B cell (primary cell): ENCODE data around the gene IPO11.

Experiments used
- CTCF ChIP-seq: fragments of 200-600 bp; IDR thresholded peaks from one replicate; pipeline ENCODE4 v1.8.0; 2022; ENCODE audit warnings: antibody characterized with exemption, mild to moderate bottlenecking
- EZH2 ChIP-seq: IDR thresholded peaks from 2 replicates; pipeline ENCODE4 v1.6.1; 2012; ENCODE audit warnings: borderline replicate concordance, low read depth, mild to moderate bottlenecking, moderate library complexity, low read length; ENCODE audit not compliant: insufficient read depth, poor library complexity, severe bottlenecking

- TF ChIP-seq EZH2 (no peak), CTCF (no peak)
Measured at GRCh38 chr5:62593331-62593730, 180.8 kb downstream of the IPO11 start.
